HG03442 (cell line): ENCODE data around the gene TTLL6.
"Not testable (repeated sequence)": the region's sequence is repeated elsewhere in the genome, so short reads cannot be mapped to it uniquely, and the experiment has no call there.

Experiments used
- ATAC-seq: cut with Tn5 transposase; IDR thresholded peaks from one replicate; pipeline ENCODE4 v1.9.1; 2021; ENCODE audit warnings: mild to moderate bottlenecking, moderate library complexity; ENCODE audit not compliant: unreplicated experiment

Gene TTLL6

GRCh38 chr17:48816774-48817590 is at the start of gene TTLL6:
TSS of gene TTLL6 (minus strand) at chr17:48817229. CDS start at chr17:48817072, 157 bp downstream.
- ATAC-seq = no peak

- ATAC-seq = no peak
Observed at GRCh38 chr17:48860456-48860855, 43.4 kb upstream of the TTLL6 start.

- no peak for ATAC-seq
Observed at GRCh38 chr17:48860034-48860433, 43.0 kb upstream of the TTLL6 start.

GRCh38 chr17:48856122-48856821 is 39.2 kb upstream of the TTLL6 start:
- ATAC-seq = no peak

- no peak for ATAC-seq
Observed at GRCh38 chr17:48854774-48855476, 37.9 kb upstream of the TTLL6 start.

GRCh38 chr17:48850792-48851323 is 33.8 kb upstream of the TTLL6 start:
- ATAC-seq = no peak

- no peak for ATAC-seq
Observed at GRCh38 chr17:48843187-48843900, 26.3 kb upstream of the TTLL6 start.

- ATAC-seq = no peak
Observed at GRCh38 chr17:48842746-48843145, 25.7 kb upstream of the TTLL6 start.

- ATAC-seq = peak; percentile 77
Observed at GRCh38 chr17:48841395-48841831, 24.4 kb upstream of the TTLL6 start.

GRCh38 chr17:48840441-48840840 is 23.4 kb upstream of the TTLL6 start:
- no peak for ATAC-seq

GRCh38 chr17:48837458-48837857 is 20.4 kb upstream of the TTLL6 start:
- not testable (repeated sequence) for ATAC-seq

- no peak for ATAC-seq
Observed at GRCh38 chr17:48835971-48836370, 18.9 kb upstream of the TTLL6 start.

- ATAC-seq = no peak
Observed at GRCh38 chr17:48834973-48835372, 17.9 kb upstream of the TTLL6 start.

- no peak for ATAC-seq
Observed at GRCh38 chr17:48831549-48831883, 14.5 kb upstream of the TTLL6 start.

GRCh38 chr17:48830840-48831548 is 14.0 kb upstream of the TTLL6 start, which contains the start of gene CALCOCO2:
TSS of gene CALCOCO2 (plus strand) at chr17:48831035. CDS start at chr17:48841708, 10,673 bp downstream.
- peak; percentile 77 for ATAC-seq

- ATAC-seq = no peak
Observed at GRCh38 chr17:48825446-48826381, 8.7 kb upstream of the TTLL6 start.

- ATAC-seq = not testable (repeated sequence)
Observed at GRCh38 chr17:48820936-48821335, 3.9 kb upstream of the TTLL6 start.

- ATAC-seq = no peak
Observed at GRCh38 chr17:48819466-48819865, 2.4 kb upstream of the TTLL6 start.

GRCh38 chr17:48818361-48818841 is 1.4 kb upstream of the TTLL6 start:
- ATAC-seq = no peak
